Activated CD4-positive, alpha-beta T cell treated with anti-CD3 and anti-CD28 coated beads, Interleukin-2, amount 10 ng/mL, durations not matched to agents 24 days and 14 days (primary cell): Measurements from ENCODE around the gene ZNF232. TPM values are rescaled to one million over a fixed set of nuclear protein-coding genes. Genes with fewer than 3 reads are reported as not detected.

Source experiments
- total RNA-seq: library from RNA; stranded (reverse); gene quantifications from 2 replicates; pipeline ENCODE4 v1.2.3, GENCODE V29; 2022

The ZNF232 gene
- total RNA-seq, 1 donor from 2014 or later, result 17.4 TPM

Other genes starting within 250 kb of the ZNF232 start
- 1.4 and 1.7 TPM in 2 replicates for gene C17orf107, start 212.3 kb downstream of the ZNF232 start, total RNA-seq
- gene CHRNE, start 208.8 kb downstream of the ZNF232 start, total RNA-seq, result 0.42 and 0.64 TPM in 2 replicates
- gene GP1BA, start 179.6 kb downstream of the ZNF232 start, total RNA-seq, result not detected in 2 replicates
- 104 and 106 TPM in 2 replicates for gene SLC25A11, start 171.8 kb downstream of the ZNF232 start, total RNA-seq
- gene RNF167, start 171.6 kb downstream of the ZNF232 start, total RNA-seq, result 119 and 125 TPM in 2 replicates
- gene PFN1, start 163.3 kb downstream of the ZNF232 start, total RNA-seq, result 1,471 and 1,473 TPM in 2 replicates
- gene ENO3, start 160.8 kb downstream of the ZNF232 start, total RNA-seq, result 45.3 and 51.0 TPM in 2 replicates
- 58.7 and 62.3 TPM in 2 replicates for gene SPAG7, start 144.1 kb downstream of the ZNF232 start, total RNA-seq
- 87.7 and 89.7 TPM in 2 replicates for gene CAMTA2, start 124.2 kb downstream of the ZNF232 start, total RNA-seq
- 0.56 and 0.69 TPM in 2 replicates for gene INCA1, start 114.4 kb downstream of the ZNF232 start, total RNA-seq
- 62.3 TPM in 2 replicates for gene KIF1C, start 113.9 kb downstream of the ZNF232 start, total RNA-seq
- 0.14 TPM in 2 replicates for gene SLC52A1, start 76.5 kb downstream of the ZNF232 start, total RNA-seq
- 1.9 and 2.6 TPM in 2 replicates for gene ZFP3, start 33.4 kb downstream of the ZNF232 start, total RNA-seq
- 0.02 TPM in 2 replicates for gene USP6, start 4.2 kb upstream of the ZNF232 start, total RNA-seq
- gene ZNF594, start 80.0 kb upstream of the ZNF232 start, total RNA-seq, result 10.1 and 12.1 TPM in 2 replicates
- not detected in 2 replicates for gene SCIMP, start 123.0 kb upstream of the ZNF232 start, total RNA-seq
- 57.3 and 58.2 TPM in 2 replicates for gene RABEP1, start 170.4 kb upstream of the ZNF232 start, total RNA-seq